ENCODE measurements around the gene VTCN1.
"Not testable (repeated sequence)": the region's sequence is repeated elsewhere in the genome, so short reads cannot be mapped to it uniquely, and the experiment has no call there.

The VTCN1 gene

DNA sequence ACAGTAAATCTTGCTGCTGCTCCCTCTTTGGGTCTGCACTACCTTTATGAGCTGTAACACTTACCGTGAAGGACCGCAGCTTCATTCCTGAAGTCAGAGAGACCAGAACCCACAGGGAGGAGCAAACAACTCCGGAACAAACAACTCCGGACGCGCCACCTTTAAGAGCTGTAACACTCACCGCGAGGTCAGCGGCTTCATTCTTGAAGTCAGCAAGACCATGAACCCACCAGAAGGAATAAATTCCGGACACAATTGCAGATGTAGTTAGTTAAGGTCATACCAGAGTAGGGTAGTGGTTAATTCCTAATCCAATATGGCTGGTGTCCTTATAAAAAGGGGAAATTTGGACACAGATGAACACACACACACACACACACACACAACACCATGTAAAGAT lies 37.7 kb downstream of the VTCN1 start:
- no peaks in the 10 kb centered on the region for H3K27me3 ChIP-seq (replicated peaks; ENCODE audit: control insufficient read depth, insufficient read depth, low read length, poor library complexity, severe bottlenecking)
- no peak overlapping the region for H3K4me3 ChIP-seq (ENCODE audit: insufficient read depth, low read depth, low read length, poor library complexity, severe bottlenecking)
- H3K27ac ChIP-seq (ENCODE audit: insufficient read depth, low read length, poor library complexity, severe bottlenecking) = no peak overlapping the region
- H3K36me3 ChIP-seq (ENCODE audit: control insufficient read depth, insufficient read depth, low read length) = no peaks in the 10 kb centered on the region
- DNase-seq = no peak
- H3K4me1 ChIP-seq (ENCODE audit: control insufficient read depth, insufficient read depth, low read length, poor library complexity, severe bottlenecking) = no peaks in the 10 kb centered on the region
- no peaks in the 10 kb centered on the region for H3K9me3 ChIP-seq (ENCODE audit: control insufficient read depth, low read length)

DNA sequence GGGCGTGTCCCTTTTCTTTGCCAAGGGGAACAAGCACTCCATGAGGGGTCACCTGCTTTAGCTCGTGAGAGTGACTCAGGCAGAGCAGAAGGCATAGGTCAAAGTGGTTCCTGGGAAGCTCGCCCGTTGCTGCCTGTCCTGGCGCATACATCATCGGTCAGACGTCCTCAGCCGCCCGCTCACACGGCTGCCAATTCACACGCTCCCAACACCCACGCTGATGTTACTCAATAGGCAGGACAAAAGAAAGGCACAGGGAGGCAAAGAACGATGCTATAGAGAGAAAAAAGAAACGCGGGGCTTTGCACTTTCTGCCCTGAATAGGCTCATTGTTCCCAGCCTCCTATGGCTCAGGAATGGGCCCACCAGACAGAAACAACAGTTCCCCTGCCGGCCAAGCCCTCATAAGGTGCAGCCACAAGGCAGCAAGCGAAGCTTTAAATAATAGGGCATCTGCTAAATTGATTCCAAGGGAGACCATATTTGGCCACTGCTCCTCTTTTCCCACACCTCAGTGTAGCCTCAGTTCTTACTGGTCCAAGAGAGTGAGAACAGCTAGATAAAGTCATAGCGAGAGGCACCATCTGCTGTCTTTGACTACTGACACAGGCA lies 38.7 kb downstream of the VTCN1 start:
- Histone ChIP-seq H3K27me3 (replicated peaks; ENCODE audit: control insufficient read depth, insufficient read depth, low read length, poor library complexity, severe bottlenecking) (no peaks in the 10 kb centered on the region), H3K9me3 (ENCODE audit: control insufficient read depth, low read length) (no peaks in the 10 kb centered on the region), H3K4me3 (ENCODE audit: insufficient read depth, low read depth, low read length, poor library complexity, severe bottlenecking) (no peak overlapping the region), H3K4me1 (ENCODE audit: control insufficient read depth, insufficient read depth, low read length, poor library complexity, severe bottlenecking) (no peaks in the 10 kb centered on the region), H3K27ac (ENCODE audit: insufficient read depth, low read length, poor library complexity, severe bottlenecking) (no peak overlapping the region), H3K36me3 (ENCODE audit: control insufficient read depth, insufficient read depth, low read length) (no peaks in the 10 kb centered on the region)
- DNase-seq = no peak

DNA sequence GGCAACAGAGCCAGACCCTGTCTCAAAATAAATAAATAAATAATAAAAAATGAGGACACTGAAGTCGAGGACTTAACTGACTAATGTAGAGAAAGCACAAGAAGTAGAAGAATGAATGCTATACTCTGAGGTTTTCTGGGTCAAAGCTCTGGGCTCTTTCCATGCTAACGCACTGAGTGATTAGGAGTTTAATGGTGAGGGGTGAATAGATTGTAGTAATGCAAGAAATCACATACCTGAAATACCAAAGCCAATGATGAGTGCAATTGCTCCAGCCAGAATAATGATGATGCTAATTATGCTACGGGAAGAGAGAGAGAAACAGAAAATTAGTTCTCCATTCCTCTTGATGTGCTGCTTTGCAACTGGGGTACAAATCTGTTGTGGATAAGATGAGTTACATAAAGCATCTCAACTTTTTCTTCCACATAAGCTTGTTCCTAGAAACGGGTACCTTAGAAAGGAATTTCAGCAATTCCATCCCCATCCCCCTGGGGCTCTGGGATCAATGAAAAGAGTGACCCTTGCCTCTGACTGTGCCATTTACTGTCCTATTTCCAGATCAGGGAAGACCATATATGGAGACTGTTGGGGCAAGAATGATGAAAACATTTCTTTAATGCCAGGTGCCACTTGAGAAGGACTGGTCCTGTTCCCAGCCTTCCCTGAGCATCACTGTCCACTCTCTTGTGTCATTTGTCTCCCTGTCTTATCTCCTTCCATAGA lies 40.7 kb downstream of the VTCN1 start:
- Histone ChIP-seq H3K27me3 (replicated peaks; ENCODE audit: control insufficient read depth, insufficient read depth, low read length, poor library complexity, severe bottlenecking) (no peaks in the 10 kb centered on the region), H3K4me3 (ENCODE audit: insufficient read depth, low read depth, low read length, poor library complexity, severe bottlenecking) (no peak overlapping the region), H3K27ac (ENCODE audit: insufficient read depth, low read length, poor library complexity, severe bottlenecking) (no peak overlapping the region), H3K36me3 (ENCODE audit: control insufficient read depth, insufficient read depth, low read length) (no peaks in the 10 kb centered on the region), H3K9me3 (ENCODE audit: control insufficient read depth, low read length) (no peaks in the 10 kb centered on the region), H3K4me1 (ENCODE audit: control insufficient read depth, insufficient read depth, low read length, poor library complexity, severe bottlenecking) (no peaks in the 10 kb centered on the region)
- no peak for DNase-seq

DNA sequence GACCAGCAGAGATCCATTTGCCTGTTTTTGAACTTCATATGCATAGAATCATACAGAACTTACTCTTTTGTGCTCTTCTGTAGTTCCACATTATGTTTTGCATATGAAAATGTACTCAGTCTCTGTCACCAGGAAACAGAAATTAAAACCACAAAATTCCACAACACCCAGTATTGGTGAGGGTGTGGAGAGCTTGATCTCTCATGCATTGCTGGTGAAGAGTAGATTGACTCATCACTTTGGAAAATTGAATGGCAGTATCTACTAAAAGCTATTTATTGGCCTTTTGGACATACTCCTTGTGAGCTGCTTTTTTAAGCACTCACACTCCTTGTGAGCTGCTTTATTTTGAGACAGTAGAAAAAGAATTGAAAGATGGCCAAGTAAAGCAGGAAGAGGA lies 43.3 kb downstream of the VTCN1 start:
- Histone ChIP-seq H3K4me3 (ENCODE audit: insufficient read depth, low read depth, low read length, poor library complexity, severe bottlenecking) (no peak overlapping the region), H3K36me3 (ENCODE audit: control insufficient read depth, insufficient read depth, low read length) (no peaks in the 10 kb centered on the region), H3K9me3 (ENCODE audit: control insufficient read depth, low read length) (no peaks in the 10 kb centered on the region), H3K27me3 (replicated peaks; ENCODE audit: control insufficient read depth, insufficient read depth, low read length, poor library complexity, severe bottlenecking) (no peaks in the 10 kb centered on the region), H3K27ac (ENCODE audit: insufficient read depth, low read length, poor library complexity, severe bottlenecking) (no peak overlapping the region), H3K4me1 (ENCODE audit: control insufficient read depth, insufficient read depth, low read length, poor library complexity, severe bottlenecking) (no peaks in the 10 kb centered on the region)
- DNase-seq = no peak

DNA sequence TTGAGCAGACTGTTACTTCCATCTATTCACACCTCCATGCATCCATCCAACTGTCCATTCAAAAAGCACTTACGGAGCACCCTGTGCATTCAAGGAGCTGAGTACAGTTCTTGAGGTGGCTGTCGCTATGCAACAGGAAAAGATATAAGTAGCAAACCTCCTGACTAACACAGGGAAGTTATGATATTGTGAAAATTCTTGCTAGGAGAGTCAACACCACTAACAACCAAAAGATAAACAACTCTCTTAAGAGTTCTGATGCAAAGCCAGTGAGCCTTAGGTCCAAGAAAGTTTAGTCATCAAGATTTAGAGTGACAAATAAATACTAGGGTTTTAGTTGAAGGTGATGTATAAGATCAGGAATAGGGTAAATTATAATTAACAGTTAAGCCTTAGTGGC lies 44.7 kb downstream of the VTCN1 start:
- no peaks in the 10 kb centered on the region for H3K27me3 ChIP-seq (replicated peaks; ENCODE audit: control insufficient read depth, insufficient read depth, low read length, poor library complexity, severe bottlenecking)
- no peaks in the 10 kb centered on the region for H3K36me3 ChIP-seq (ENCODE audit: control insufficient read depth, insufficient read depth, low read length)
- no peaks in the 10 kb centered on the region for H3K4me1 ChIP-seq (ENCODE audit: control insufficient read depth, insufficient read depth, low read length, poor library complexity, severe bottlenecking)
- DNase-seq = no peak
- no peak overlapping the region for H3K4me3 ChIP-seq (ENCODE audit: insufficient read depth, low read depth, low read length, poor library complexity, severe bottlenecking)
- no peaks in the 10 kb centered on the region for H3K9me3 ChIP-seq (ENCODE audit: control insufficient read depth, low read length)
- H3K27ac ChIP-seq (ENCODE audit: insufficient read depth, low read length, poor library complexity, severe bottlenecking) = no peak overlapping the region

DNA sequence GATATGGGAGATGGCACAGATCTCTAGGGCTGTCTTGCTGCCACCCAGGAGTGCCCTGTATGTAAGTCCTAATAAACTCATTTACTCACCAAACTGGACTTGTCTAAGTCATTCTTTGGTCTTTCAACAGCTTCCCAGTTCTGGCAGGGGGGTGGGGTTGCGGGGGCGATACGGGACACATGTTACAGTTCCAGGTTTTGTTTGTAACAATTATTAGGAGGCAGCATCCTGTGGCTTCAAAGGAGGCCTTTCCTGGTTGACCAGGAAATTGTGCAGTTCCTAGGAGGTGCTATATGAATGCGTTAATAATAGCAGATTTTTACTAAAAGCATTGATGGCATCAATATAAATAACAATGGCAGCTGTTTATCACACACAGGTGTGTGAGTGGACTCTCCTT lies 46.5 kb downstream of the VTCN1 start:
- Histone ChIP-seq H3K27me3 (replicated peaks; ENCODE audit: control insufficient read depth, insufficient read depth, low read length, poor library complexity, severe bottlenecking) (no peaks in the 10 kb centered on the region), H3K27ac (ENCODE audit: insufficient read depth, low read length, poor library complexity, severe bottlenecking) (no peak overlapping the region), H3K36me3 (ENCODE audit: control insufficient read depth, insufficient read depth, low read length) (no peaks in the 10 kb centered on the region), H3K4me3 (ENCODE audit: insufficient read depth, low read depth, low read length, poor library complexity, severe bottlenecking) (no peak overlapping the region), H3K9me3 (ENCODE audit: control insufficient read depth, low read length) (no peaks in the 10 kb centered on the region), H3K4me1 (ENCODE audit: control insufficient read depth, insufficient read depth, low read length, poor library complexity, severe bottlenecking) (no peaks in the 10 kb centered on the region)
- no peak for DNase-seq

DNA sequence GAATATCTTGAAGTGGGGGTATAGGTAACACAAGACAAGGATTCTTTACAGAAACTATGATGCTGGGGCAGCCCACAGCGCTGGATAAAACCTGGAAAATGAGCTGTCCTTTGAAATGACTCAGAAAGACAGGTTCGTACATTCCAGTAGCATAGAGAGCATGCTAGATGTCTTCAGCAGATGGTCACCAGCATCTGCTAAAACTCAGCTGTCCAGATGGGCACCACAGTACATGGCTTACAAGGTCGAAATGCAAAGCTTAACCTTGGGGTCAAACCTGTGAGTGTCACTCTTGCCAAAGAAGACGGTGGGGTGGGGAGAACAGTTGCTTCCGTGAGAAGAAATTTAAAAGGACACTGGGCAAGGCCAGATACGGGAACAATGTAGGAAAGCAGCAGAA lies 47.9 kb downstream of the VTCN1 start:
- no peak for DNase-seq
- H3K4me3 ChIP-seq (ENCODE audit: insufficient read depth, low read depth, low read length, poor library complexity, severe bottlenecking) = no peak overlapping the region
- no peaks in the 10 kb centered on the region for H3K9me3 ChIP-seq (ENCODE audit: control insufficient read depth, low read length)
- no peaks in the 10 kb centered on the region for H3K36me3 ChIP-seq (ENCODE audit: control insufficient read depth, insufficient read depth, low read length)
- no peak overlapping the region for H3K27ac ChIP-seq (ENCODE audit: insufficient read depth, low read length, poor library complexity, severe bottlenecking)
- H3K27me3 ChIP-seq (replicated peaks; ENCODE audit: control insufficient read depth, insufficient read depth, low read length, poor library complexity, severe bottlenecking) = no peaks in the 10 kb centered on the region
- no peaks in the 10 kb centered on the region for H3K4me1 ChIP-seq (ENCODE audit: control insufficient read depth, insufficient read depth, low read length, poor library complexity, severe bottlenecking)

DNA sequence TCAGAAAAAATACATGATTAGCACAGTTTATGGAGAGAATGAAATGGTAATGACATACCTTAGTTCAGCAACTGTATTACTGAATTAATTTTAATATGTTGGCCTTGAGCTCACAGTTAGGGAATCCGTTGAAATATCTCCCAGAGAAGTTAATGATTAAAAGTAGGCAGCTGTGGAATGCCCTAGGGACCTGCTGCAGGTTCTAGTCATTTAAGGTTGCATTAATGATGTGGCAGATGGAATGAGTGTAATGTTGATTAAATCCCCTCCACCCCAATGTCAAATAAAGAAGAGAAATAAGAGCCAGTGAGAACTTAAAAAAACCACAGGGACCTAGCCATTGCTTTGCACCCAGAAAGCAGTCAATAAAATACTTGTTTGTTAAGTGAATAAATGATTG lies 48.8 kb downstream of the VTCN1 start:
- no peaks in the 10 kb centered on the region for H3K4me1 ChIP-seq (ENCODE audit: control insufficient read depth, insufficient read depth, low read length, poor library complexity, severe bottlenecking)
- no peak overlapping the region for H3K4me3 ChIP-seq (ENCODE audit: insufficient read depth, low read depth, low read length, poor library complexity, severe bottlenecking)
- DNase-seq = no peak
- H3K27me3 ChIP-seq (replicated peaks; ENCODE audit: control insufficient read depth, insufficient read depth, low read length, poor library complexity, severe bottlenecking) = no peaks in the 10 kb centered on the region
- no peak overlapping the region for H3K27ac ChIP-seq (ENCODE audit: insufficient read depth, low read length, poor library complexity, severe bottlenecking)
- H3K9me3 ChIP-seq (ENCODE audit: control insufficient read depth, low read length) = no peaks in the 10 kb centered on the region
- no peaks in the 10 kb centered on the region for H3K36me3 ChIP-seq (ENCODE audit: control insufficient read depth, insufficient read depth, low read length)

DNA sequence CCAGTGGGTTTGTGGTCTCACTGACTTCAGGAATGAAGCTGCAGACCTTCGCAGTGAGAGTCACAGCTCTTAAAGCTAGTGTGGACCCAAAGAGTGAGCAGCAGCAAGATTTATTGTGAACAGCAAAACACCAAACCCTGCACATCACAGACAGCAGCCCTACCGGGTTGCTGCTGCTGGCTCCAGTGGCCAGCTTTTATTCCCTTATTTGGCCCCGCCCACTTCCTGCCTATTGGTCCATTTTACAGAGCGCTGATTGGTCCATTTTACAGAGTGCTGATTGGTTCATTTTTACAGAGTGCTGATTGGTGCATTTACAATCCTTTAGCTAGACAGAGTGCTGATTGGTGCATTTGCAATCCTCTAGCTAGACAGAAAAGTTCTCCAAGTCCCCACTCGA lies 59.4 kb downstream of the VTCN1 start:
- not testable (repeated sequence) for DNase-seq; H3K9me3 ChIP-seq (ENCODE audit: control insufficient read depth, low read length); H3K27ac ChIP-seq (ENCODE audit: insufficient read depth, low read length, poor library complexity, severe bottlenecking); H3K36me3 ChIP-seq (ENCODE audit: control insufficient read depth, insufficient read depth, low read length); H3K4me3 ChIP-seq (ENCODE audit: insufficient read depth, low read depth, low read length, poor library complexity, severe bottlenecking); H3K4me1 ChIP-seq (ENCODE audit: control insufficient read depth, insufficient read depth, low read length, poor library complexity, severe bottlenecking); H3K27me3 ChIP-seq (replicated peaks; ENCODE audit: control insufficient read depth, insufficient read depth, low read length, poor library complexity, severe bottlenecking)

DNA sequence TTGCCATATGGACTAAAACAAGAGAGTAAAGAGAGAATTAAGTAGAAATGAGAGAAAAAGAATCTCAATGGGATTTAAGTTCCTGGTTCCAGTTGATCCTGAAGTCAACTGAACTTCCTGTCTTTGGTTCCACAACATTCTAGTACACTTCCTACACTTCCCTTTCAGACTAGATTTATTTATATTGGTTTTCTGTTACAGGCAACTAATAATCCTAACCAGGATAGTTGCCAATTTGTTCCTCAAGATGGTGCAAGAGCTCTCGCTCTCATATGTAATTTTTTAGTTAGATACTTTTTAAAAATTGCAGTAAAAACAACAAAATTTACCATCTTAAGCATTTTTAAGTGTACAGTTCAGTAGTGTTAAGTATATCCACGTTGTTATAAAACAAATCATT lies 60.4 kb downstream of the VTCN1 start:
- Histone ChIP-seq H3K27me3 (replicated peaks; ENCODE audit: control insufficient read depth, insufficient read depth, low read length, poor library complexity, severe bottlenecking) (no peaks in the 10 kb centered on the region), H3K27ac (ENCODE audit: insufficient read depth, low read length, poor library complexity, severe bottlenecking) (no peak overlapping the region), H3K4me1 (ENCODE audit: control insufficient read depth, insufficient read depth, low read length, poor library complexity, severe bottlenecking) (no peaks in the 10 kb centered on the region), H3K4me3 (ENCODE audit: insufficient read depth, low read depth, low read length, poor library complexity, severe bottlenecking) (no peak overlapping the region), H3K36me3 (ENCODE audit: control insufficient read depth, insufficient read depth, low read length) (no peaks in the 10 kb centered on the region), H3K9me3 (ENCODE audit: control insufficient read depth, low read length) (no peaks in the 10 kb centered on the region)
- no peak for DNase-seq
